HepG2 (cell line): Measurements from ENCODE around the gene HDGFL3.

Source experiments
- GABPB1 ChIP-seq: IDR thresholded peaks from 2 replicates; pipeline ENCODE4 v1.6.1; 2016; ENCODE audit warnings: mild to moderate bottlenecking, missing genetic modification reagents, moderate library complexity, missing compliant biosample characterization
- GLI4 ChIP-seq: sonication (generic); formaldehyde crosslinking; IDR thresholded peaks from 2 replicates; pipeline ENCODE4 v1.5.1; 2020; ENCODE audit warnings: missing genetic modification reagents, mild to moderate bottlenecking, moderate library complexity, borderline replicate concordance
- GPN1 ChIP-seq: sonication (generic); formaldehyde crosslinking; IDR thresholded peaks from 2 replicates; pipeline ENCODE4 v1.5.1; 2020; ENCODE audit warnings: missing genetic modification reagents, borderline replicate concordance
- MBNL3 ChIP-seq: fragments of 250-450 bp; sonication (Bioruptor Pico); conservative IDR thresholded peaks from 2 replicates; pipeline ENCODE4 v1.8.0; 2022; ENCODE audit warnings: mild to moderate bottlenecking, inconsistent platforms
- NFYB ChIP-seq: sonication (generic); formaldehyde crosslinking; IDR thresholded peaks from 2 replicates; pipeline ENCODE4 v1.4.0; 2020; ENCODE audit warnings: missing genetic modification reagents
- POLR2A ChIP-seq, 2 experiments: IDR thresholded peaks; 2 replicates each; pipeline ENCODE4 v1.6.1; 2011; ENCODE audit warnings: low read depth in 2 of 2, low read length in 2 of 2, mild to moderate bottlenecking in 1 of 2, moderate library complexity in 1 of 2; ENCODE audit not compliant: insufficient read depth in 1 of 2
- SOX6 ChIP-seq, 2 experiments: fragments of 450-650 bp in 1 of 2; sonication (generic) in 1 of 2; formaldehyde crosslinking in 1 of 2; IDR thresholded peaks; 2 replicates each; pipeline versions ENCODE4 v1.4.0 to v1.6.1; 2017 to 2020; ENCODE audit warnings: antibody characterized with exemption in 1 of 2, mild to moderate bottlenecking in 1 of 2, missing genetic modification reagents in 1 of 2
- SUZ12 ChIP-seq: fragments of 150-350 bp; IDR thresholded peaks from 2 replicates; pipeline ENCODE4 v1.6.1; 2014; ENCODE audit warnings: low read depth, low read length
- TF ChIP-seq, protein P1 (sequence below): sonication (generic); formaldehyde crosslinking; IDR thresholded peaks from 2 replicates; pipeline ENCODE4 v1.5.0; 2020; ENCODE audit warnings: mild to moderate bottlenecking, missing genetic modification reagents, moderate library complexity

DNA sequence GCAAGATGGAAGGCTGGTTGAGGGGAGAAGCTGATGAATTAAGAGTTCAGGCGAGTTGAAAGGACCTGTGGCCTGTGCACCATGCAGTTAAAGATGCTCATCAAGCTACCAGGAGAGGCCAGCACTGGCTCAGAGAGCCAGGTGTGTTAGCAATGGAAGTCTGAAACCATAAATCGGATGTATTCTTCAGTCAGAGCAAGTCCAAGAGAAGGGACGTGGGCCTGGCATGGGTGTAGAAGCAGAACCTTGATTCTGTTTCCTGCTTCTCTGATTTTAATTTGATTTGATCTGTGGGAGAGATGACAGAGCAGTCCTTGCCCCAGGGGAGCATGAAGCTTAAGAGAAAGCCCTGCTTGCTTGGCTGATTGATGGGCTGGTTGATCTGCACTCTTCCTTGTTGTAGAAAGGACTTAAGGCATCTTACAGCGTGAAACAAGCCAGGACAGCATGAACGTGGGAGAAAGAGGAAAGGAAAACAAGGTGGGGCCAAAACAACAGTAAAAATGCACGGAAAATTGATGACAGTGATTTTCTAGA lies 89.3 kb downstream of the HDGFL3 start:
- TF ChIP-seq GABPB1 (CRISPR knock-in tag) (no peak), SOX6 (IDR thresholded peaks at IDR 0.05) (no peak), SOX6 (CRISPR knock-in tag; IDR thresholded peaks at IDR 0.05) (no peak), GPN1 (CRISPR knock-in tag) (no peak), POLR2A (IDR thresholded peaks at IDR 0.05; ENCODE audit: insufficient read depth in 1 of 2, low read depth in 2 of 2, low read length in 2 of 2) (no peak), SUZ12 (no peak), NFYB (CRISPR knock-in tag) (no peak), MBNL3 (CRISPR knock-in tag) (no peak), GLI4 (CRISPR knock-in tag) (no peak)
- TF ChIP-seq, protein P1, sequence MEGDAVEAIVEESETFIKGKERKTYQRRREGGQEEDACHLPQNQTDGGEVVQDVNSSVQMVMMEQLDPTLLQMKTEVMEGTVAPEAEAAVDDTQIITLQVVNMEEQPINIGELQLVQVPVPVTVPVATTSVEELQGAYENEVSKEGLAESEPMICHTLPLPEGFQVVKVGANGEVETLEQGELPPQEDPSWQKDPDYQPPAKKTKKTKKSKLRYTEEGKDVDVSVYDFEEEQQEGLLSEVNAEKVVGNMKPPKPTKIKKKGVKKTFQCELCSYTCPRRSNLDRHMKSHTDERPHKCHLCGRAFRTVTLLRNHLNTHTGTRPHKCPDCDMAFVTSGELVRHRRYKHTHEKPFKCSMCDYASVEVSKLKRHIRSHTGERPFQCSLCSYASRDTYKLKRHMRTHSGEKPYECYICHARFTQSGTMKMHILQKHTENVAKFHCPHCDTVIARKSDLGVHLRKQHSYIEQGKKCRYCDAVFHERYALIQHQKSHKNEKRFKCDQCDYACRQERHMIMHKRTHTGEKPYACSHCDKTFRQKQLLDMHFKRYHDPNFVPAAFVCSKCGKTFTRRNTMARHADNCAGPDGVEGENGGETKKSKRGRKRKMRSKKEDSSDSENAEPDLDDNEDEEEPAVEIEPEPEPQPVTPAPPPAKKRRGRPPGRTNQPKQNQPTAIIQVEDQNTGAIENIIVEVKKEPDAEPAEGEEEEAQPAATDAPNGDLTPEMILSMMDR (CRISPR knock-in tag) = no peak
